ENCODE data around the gene ETV1. TPM values are rescaled to one million over a fixed set of nuclear protein-coding genes. Genes with fewer than 3 reads are reported as not detected.
A peak's percentile ranks its signal among the peaks of the same experiment; 100 is the strongest.

The ETV1 gene
- total and polyA plus RNA-seq, 9 of the 15 experiments (the other 6 are each of a cell fraction or from before 2014, with no cell fraction given): 7.2 to 27.4 (median 14.0) TPM

GRCh38 chr7:13988065-13988464, 1.4 kb downstream of the ETV1 start:
- Histone ChIP-seq H4K20me1 (replicated peaks; ENCODE audit: control insufficient read depth, insufficient read depth, low read length) (no peaks in the 10 kb centered on the region), H3K9me1 (ENCODE audit: control insufficient read depth, insufficient read depth, low read length) (no peaks in the 10 kb centered on the region), H3K36me3 (ENCODE audit: control insufficient read depth, insufficient read depth, low read length) (no peaks in the 10 kb centered on the region), H3K27ac (ENCODE audit: extremely low read depth, low read depth, low read length) (peak overlapping the region; percentile 93), H3K4me1 (replicated peaks in 1 of 2; ENCODE audit: control insufficient read depth in 2 of 2, insufficient read depth in 2 of 2, low read length in 2 of 2) (peaks cover 4% of the 10 kb centered on the region in 2 experiments; a peak in 4 of 5 replicates), H3K4me2 (ENCODE audit: insufficient read depth, low read length) (peak overlapping the region; percentile 89), H3K27me3 (ENCODE audit: control insufficient read depth in 2 of 2, insufficient read depth in 2 of 2, low read length in 2 of 2) (no peaks in the 10 kb centered on the region), H2AFZ (ENCODE audit: low read depth, low read length) (peak overlapping the region; percentile 61), H3K9me3 (replicated peaks; ENCODE audit: control insufficient read depth, insufficient read depth, low read depth, low read length) (no peaks in the 10 kb centered on the region), H3K79me2 (ENCODE audit: control insufficient read depth, insufficient read depth, low read length) (peaks cover 43% of the 10 kb centered on the region), H3K4me3 (peak overlapping the region; percentile 51), H3K9ac (ENCODE audit: insufficient read depth in 1 of 2, low read depth in 2 of 2, low read length in 2 of 2) (peak overlapping the region in 1 of 2 experiments; percentile 75; a peak in 2 of 4 replicates)
- peak; percentile 55 for FAIRE-seq
- ChIA-PET POLR2A (interaction anchor here (1.2 to 2.4 kb wide), 3 partner anchors 8 to 1584 kb away, joined by 3 to 12 read pairs (median 7); no protein-coding TSS in a partner anchor), CTCF (ENCODE audit: low intra/inter-chr PET ratio) (no interaction called here)
- ATAC-seq: 0 out of 3 replicates have a peak, but pooled peaks have one; percentile 2
- intact Hi-C loops (cut with micrococcal nuclease) (loop anchor here (2.0 to 5.0 kb wide), 2 partner anchors 15 to 1271 kb away; no protein-coding TSS in a partner anchor), in situ Hi-C loops (cut with MboI) (loop anchor here (25.0 kb wide), 1 partner anchor 1276 kb away; no protein-coding TSS in a partner anchor)
- WGBS (ENCODE audit: insufficient coverage, low coverage, missing lambda C conversion rate): 0% methylated on average over 8 of the region's 8 CpGs
- peak in 1 of 4 experiments; percentile 56 for DNase-seq (ENCODE audit: extremely low read depth in 1 of 4, low spot score in 3 of 4)
- BruUV-seq (replicated peaks): no TSS peak
- TF ChIP-seq CBX1 (IDR thresholded peaks at IDR 0.05; ENCODE audit: low read depth): no peak
- peak; percentile 72 for TF ChIP-seq HDAC2 (IDR thresholded peaks at IDR 0.05)
- no peak for TF ChIP-seq ZNF717 (CRISPR knock-in tag; IDR thresholded peaks at IDR 0.05)
- no peak for TF ChIP-seq ZNF830 (CRISPR knock-in tag; IDR thresholded peaks at IDR 0.05)
- TF ChIP-seq CREB3L1 (IDR thresholded peaks at IDR 0.05; ENCODE audit: borderline replicate concordance, low read depth): no peak
- TF ChIP-seq MEIS2 (IDR thresholded peaks at IDR 0.05; ENCODE audit: partially characterized antibody): peak; percentile 35
- no peak for TF ChIP-seq FOXM1 (IDR thresholded peaks at IDR 0.05; ENCODE audit: low read depth)
- no peak for TF ChIP-seq FOXM1 (CRISPR knock-in tag; IDR thresholded peaks at IDR 0.05; ENCODE audit: low read depth)
- TF ChIP-seq MXI1 (IDR thresholded peaks at IDR 0.05; ENCODE audit: low read depth, low read length): peak; percentile 15; the same call in 1 of the 2 replicates
- no peak for TF ChIP-seq ZNF398 (CRISPR knock-in tag; IDR thresholded peaks at IDR 0.05)
- no peak for TF ChIP-seq KAT7 (CRISPR knock-in tag; IDR thresholded peaks at IDR 0.05; ENCODE audit: borderline replicate concordance)
- TF ChIP-seq LCOR (CRISPR knock-in tag; IDR thresholded peaks at IDR 0.05): no peak
- no peak for TF ChIP-seq TSC22D4 (tag; IDR thresholded peaks at IDR 0.05)
- TF ChIP-seq CTBP1 (IDR thresholded peaks at IDR 0.05; ENCODE audit: borderline replicate concordance): no peak
- peak; percentile 78 to 79 for TF ChIP-seq NRF1 (conservative IDR thresholded peaks at IDR 0.05 in 1 of 2, IDR thresholded peaks at IDR 0.05 in 1 of 2)
- TF ChIP-seq ZZZ3 (IDR thresholded peaks at IDR 0.05): no peak
- no peak for TF ChIP-seq ZNF311 (CRISPR knock-in tag; IDR thresholded peaks at IDR 0.05)
- no peak for TF ChIP-seq ZNF644 (tag; IDR thresholded peaks at IDR 0.05; ENCODE audit: low read depth)
- no peak for TF ChIP-seq CGGBP1 (CRISPR knock-in tag; IDR thresholded peaks at IDR 0.05)
- TF ChIP-seq OTX1 (CRISPR knock-in tag; IDR thresholded peaks at IDR 0.05): no peak
- TF ChIP-seq NR2C2 (CRISPR knock-in tag; IDR thresholded peaks at IDR 0.05): no peak
- no peak for TF ChIP-seq NR2C2 (tag; IDR thresholded peaks at IDR 0.05)
